NB4 (cell line): Measurements from ENCODE around the gene CTF1.
A peak's percentile ranks its signal among the peaks of the same experiment; 100 is the strongest.

ENCODE experiments used
- DNase-seq: peaks from one replicate; pipeline ENCODE4 v3.0.0; 2010; ENCODE audit warnings: low read depth
- H3K4me3 ChIP-seq: one replicate; pipeline ENCODE4 v1.5.1; 2011; ENCODE audit warnings: mild to moderate bottlenecking, low read depth, low read length, moderate library complexity
- CTCF ChIP-seq: IDR thresholded peaks from one replicate; pipeline ENCODE4 v1.5.1; 2012; ENCODE audit warnings: low read depth, low read length
- MAX ChIP-seq: IDR thresholded peaks from 2 replicates; pipeline ENCODE4 v1.6.1; 2011; ENCODE audit warnings: low read depth, low read length
- MYC ChIP-seq: IDR thresholded peaks from 2 replicates; pipeline ENCODE4 v1.6.1; 2011; ENCODE audit warnings: low read depth, low read length
- POLR2A ChIP-seq: IDR thresholded peaks from 2 replicates; pipeline ENCODE4 v1.6.1; 2011; ENCODE audit warnings: mild to moderate bottlenecking; ENCODE audit not compliant: insufficient read length; ENCODE audit errors: extremely low read depth

Gene CTF1

GRCh38 chr16:30942426-30942806, 46.0 kb downstream of the CTF1 start:
- DNase-seq = no peak
- H3K4me3 ChIP-seq = no peak overlapping the region
- TF ChIP-seq MYC = no peak
- no peak for TF ChIP-seq POLR2A
- TF ChIP-seq MAX = no peak
- no peak for TF ChIP-seq CTCF

- TF ChIP-seq CTCF (no peak), POLR2A (no peak), MYC (no peak), MAX (no peak)
- DNase-seq = no peak
- H3K4me3 ChIP-seq = no peak overlapping the region
Measured at GRCh38 chr16:30944352-30944751, 47.9 kb downstream of the CTF1 start.

- no peak overlapping the region for H3K4me3 ChIP-seq
- DNase-seq = no peak
- TF ChIP-seq MYC (no peak), POLR2A (no peak), CTCF (no peak), MAX (no peak)
Measured at GRCh38 chr16:30946671-30947540, 50.5 kb downstream of the CTF1 start.

GRCh38 chr16:30947541-30947858, 51.1 kb downstream of the CTF1 start:
- DNase-seq = no peak
- H3K4me3 ChIP-seq = no peak overlapping the region
- TF ChIP-seq CTCF = no peak
- no peak for TF ChIP-seq POLR2A
- TF ChIP-seq MYC = no peak
- TF ChIP-seq MAX = no peak

- H3K4me3 ChIP-seq = peak overlapping the region; percentile 83
- DNase-seq = peak; percentile 51
- no peak for TF ChIP-seq CTCF
Measured at GRCh38 chr16:30947859-30948666, 51.6 kb downstream of the CTF1 start.
